Endodermal cell (in vitro differentiated cells): ENCODE measurements around the gene LMX1B. TPM values are rescaled to one million over a fixed set of nuclear protein-coding genes. Genes with fewer than 3 reads are reported as not detected.

Experiments used
- DNase-seq: peaks from one replicate; pipeline ENCODE4 v3.0.0-alpha.2; 2017
- H3K27ac ChIP-seq: 2 replicates; pipeline ENCODE4 v1.5.1; 2013; ENCODE audit warnings: mild to moderate bottlenecking, low read depth, low read length, moderate library complexity
- H3K27me3 ChIP-seq: 2 replicates; pipeline ENCODE4 v1.6.1; 2013; ENCODE audit warnings: mild to moderate bottlenecking, low read length, moderate library complexity; ENCODE audit not compliant: insufficient read depth, control insufficient read depth, poor library complexity, severe bottlenecking
- H3K36me3 ChIP-seq: 2 replicates; pipeline ENCODE4 v1.7.0; 2013; ENCODE audit warnings: mild to moderate bottlenecking, low read length, moderate library complexity; ENCODE audit not compliant: control insufficient read depth, insufficient read depth
- H3K4me1 ChIP-seq: one replicate; pipeline ENCODE4 v1.7.0; 2013; ENCODE audit warnings: low read length; ENCODE audit not compliant: control insufficient read depth, insufficient read depth
- H3K4me3 ChIP-seq: 2 replicates; pipeline ENCODE4 v1.5.1; 2013; ENCODE audit warnings: mild to moderate bottlenecking, low read length, moderate library complexity
- H3K9ac ChIP-seq: 2 replicates; pipeline ENCODE4 v1.6.1; 2013; ENCODE audit warnings: mild to moderate bottlenecking, low read length, moderate library complexity; ENCODE audit not compliant: poor library complexity, severe bottlenecking; ENCODE audit errors: extremely low read depth
- H3K9me3 ChIP-seq: 2 replicates; pipeline ENCODE4 v1.6.1; 2013; ENCODE audit warnings: mild to moderate bottlenecking, low read length, moderate library complexity; ENCODE audit not compliant: control insufficient read depth
- H3K27ac Mint-ChIP-seq: 2 replicates; pipeline ENCODE4 v1.8.0; 2020; ENCODE audit warnings: mixed read lengths
- H3K27me3 Mint-ChIP-seq: 2 replicates; pipeline ENCODE4 v1.8.0; 2021; ENCODE audit warnings: mild to moderate bottlenecking, mixed read lengths; ENCODE audit not compliant: insufficient read depth
- H3K36me3 Mint-ChIP-seq: 2 replicates; pipeline ENCODE4 v1.8.0; 2020; ENCODE audit warnings: low read depth, mixed read lengths
- H3K4me1 Mint-ChIP-seq: 2 replicates; pipeline ENCODE4 v1.8.0; 2020; ENCODE audit warnings: mixed read lengths
- H3K4me3 Mint-ChIP-seq: 2 replicates; pipeline ENCODE4 v1.8.0; 2020; ENCODE audit warnings: mild to moderate bottlenecking, moderate library complexity, mixed read lengths
- H3K9me3 Mint-ChIP-seq: 2 replicates; pipeline ENCODE4 v1.8.0; 2020; ENCODE audit warnings: mild to moderate bottlenecking, mixed read lengths
- CTCF ChIP-seq: fragments of 200-600 bp; sonication (generic); conservative IDR thresholded peaks from 2 replicates; pipeline ENCODE4 v1.5.0; 2021; ENCODE audit warnings: antibody characterized with exemption, mild to moderate bottlenecking
- WGBS, 2 experiments: methylation state at CpG; one replicate each; pipeline versions ENCODE4 v1.1.5 to v1.1.7; 2013; ENCODE audit warnings: missing lambda C conversion rate in 2 of 2, mixed read lengths in 1 of 2; ENCODE audit not compliant: insufficient coverage in 1 of 2, insufficient read length in 1 of 2; 5-methylcytosine and 5-hydroxymethylcytosine counted together
- total RNA-seq, 2 donors: library from RNA; stranded (reverse); fragmentation: NEBNext Ultra II Directional in 1 of 2; extraction: Animal tissue kit (Norgen Biotek cat#: 25700) in 1 of 2; gene quantifications; 2 replicates in 1 of 2; 3 replicates in 1 of 2; pipeline ENCODE4 v1.2.1, GENCODE V29; 2021

The LMX1B gene
- total RNA-seq, 2 donors from 2014 or later, result 11.1 to 11.4 TPM

- 97% methylated on average over 4 of the region's 4 CpGs; no CpG with 5 or more reads in 1 of the 2 experiments for WGBS, 2 experiments
- Histone ChIP-seq H3K27me3 (peaks cover 36% of the 10 kb centered on the region), H3K36me3 (no peaks in the 10 kb centered on the region), H3K4me3 (no peak overlapping the region), H3K9ac (no peak overlapping the region), H3K9me3 (no peaks in the 10 kb centered on the region), H3K4me1 (no peaks in the 10 kb centered on the region), H3K27ac (no peak overlapping the region)
- Mint-ChIP-seq H3K4me1 (peaks cover 11% of the 10 kb centered on the region), H3K9me3 (no peaks in the 10 kb centered on the region), H3K27me3 (peaks cover 55% of the 10 kb centered on the region), H3K4me3 (peak overlapping the region; percentile 58), H3K36me3 (no peaks in the 10 kb centered on the region), H3K27ac (no peak overlapping the region)
- no peak for TF ChIP-seq CTCF
- DNase-seq, result no peak
Measured at GRCh38 chr9:126721564-126721981, 107.8 kb downstream of the LMX1B start.

- no peaks in the 10 kb centered on the region for H3K36me3 ChIP-seq
- peak overlapping the region; percentile 58 for H3K4me3 Mint-ChIP-seq
- H3K4me1 Mint-ChIP-seq, result peaks cover 11% of the 10 kb centered on the region
- peaks cover 58% of the 10 kb centered on the region for H3K27me3 Mint-ChIP-seq
- H3K36me3 Mint-ChIP-seq, result no peaks in the 10 kb centered on the region
- no peaks in the 10 kb centered on the region for H3K4me1 ChIP-seq
- WGBS, 2 experiments, result 3 to 7% methylated on average over 3 to 45 of the region's 45 CpGs
- H3K27ac ChIP-seq, result no peak overlapping the region
- H3K27me3 ChIP-seq, result peaks cover 36% of the 10 kb centered on the region
- no peak overlapping the region for H3K27ac Mint-ChIP-seq
- no peaks in the 10 kb centered on the region for H3K9me3 ChIP-seq
- no peak overlapping the region for H3K9ac ChIP-seq
- H3K4me3 ChIP-seq, result peak overlapping the region; percentile 75
- no peaks in the 10 kb centered on the region for H3K9me3 Mint-ChIP-seq
- TF ChIP-seq CTCF, result no peak
- peak; percentile 94 for DNase-seq
Measured at GRCh38 chr9:126722252-126722921, 108.7 kb downstream of the LMX1B start.

- Histone ChIP-seq H3K36me3 (no peaks in the 10 kb centered on the region), H3K4me1 (no peaks in the 10 kb centered on the region), H3K9ac (no peak overlapping the region), H3K9me3 (no peaks in the 10 kb centered on the region), H3K27me3 (peaks cover 36% of the 10 kb centered on the region), H3K4me3 (peak overlapping the region; percentile 75), H3K27ac (no peak overlapping the region)
- H3K9me3 Mint-ChIP-seq, result peaks cover 2% of the 10 kb centered on the region
- H3K36me3 Mint-ChIP-seq, result no peaks in the 10 kb centered on the region
- 7 to 25% methylated on average over 8 to 68 of the region's 68 CpGs for WGBS, 2 experiments
- peaks cover 59% of the 10 kb centered on the region for H3K27me3 Mint-ChIP-seq
- peak; percentile 76 for DNase-seq
- peaks cover 11% of the 10 kb centered on the region for H3K4me1 Mint-ChIP-seq
- TF ChIP-seq CTCF, result no peak
- peak overlapping the region; percentile 58 for H3K4me3 Mint-ChIP-seq
- no peak overlapping the region for H3K27ac Mint-ChIP-seq
Measured at GRCh38 chr9:126722922-126723806, 109.4 kb downstream of the LMX1B start.
